NCI-H1436 treated with DMSO at 0.1 percent for 48 hours (cell line): Measurements from ENCODE around the gene GGA1.

Source experiments
- DNase-seq: peaks from one replicate; lab custom pipeline; 2025; lab: John Stamatoyannopoulos, UW

The GGA1 gene

DNA sequence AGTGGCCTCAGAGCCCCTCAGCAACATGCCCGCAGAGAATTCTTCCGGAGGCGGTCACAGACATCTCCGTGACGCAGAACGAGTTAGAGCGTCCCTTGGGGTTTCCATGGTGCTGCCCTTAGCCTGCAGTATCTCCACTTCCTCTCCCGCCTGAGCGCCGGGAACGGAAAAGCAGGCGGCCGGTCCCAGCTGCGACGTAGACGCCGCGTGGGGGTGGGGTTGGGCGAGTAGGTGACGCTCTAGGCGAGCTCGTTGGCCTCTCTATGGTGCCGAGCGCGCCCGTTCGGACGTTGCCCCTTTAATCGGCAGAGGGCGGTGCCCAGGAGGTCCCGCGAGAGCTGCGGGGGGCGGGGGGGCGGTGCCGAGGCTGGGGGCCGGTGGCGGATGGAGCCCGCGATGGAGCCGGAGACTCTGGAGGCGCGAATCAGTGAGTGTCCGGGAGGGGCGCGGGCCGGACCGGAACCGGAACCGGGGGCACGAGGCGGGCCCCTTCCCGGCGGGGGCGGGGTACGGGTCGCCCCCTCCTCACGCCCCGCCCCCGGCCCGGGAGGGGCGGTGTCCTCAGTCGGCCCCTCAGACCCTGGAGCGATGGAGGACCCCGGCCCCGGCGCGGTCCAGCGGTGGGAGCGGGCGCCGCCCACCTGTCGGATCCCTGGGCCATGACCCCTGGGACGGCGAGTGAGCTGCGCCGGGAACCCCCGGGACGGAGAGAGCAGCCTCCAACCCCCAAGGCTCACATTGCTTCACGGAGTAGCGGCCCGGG, at the start of gene GGA1:
Gene GGA1 (plus strand): TSS at position 358 of the 763 bp plus-strand sequence. CDS start 27 bp downstream, at position 385.
- peak; percentile 94 for DNase-seq

DNA sequence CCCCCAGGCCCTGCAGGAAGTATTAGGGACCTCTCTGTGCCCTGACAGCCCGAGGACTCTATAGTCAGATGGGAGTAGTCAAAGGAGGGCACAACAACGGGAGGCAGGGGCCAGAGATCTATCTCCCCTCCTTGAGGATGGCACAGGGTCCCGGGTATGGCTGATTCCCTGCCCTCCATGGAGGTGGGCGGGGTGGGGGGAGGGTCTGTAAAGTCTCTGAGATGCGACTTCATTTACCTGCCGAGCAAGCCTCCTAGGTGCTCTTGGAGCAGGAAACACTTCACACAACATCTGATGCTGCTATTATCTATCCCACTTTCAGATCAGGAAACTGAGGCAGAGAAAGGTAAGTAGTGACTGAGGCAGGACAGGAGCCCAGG, 49.1 kb upstream of the GGA1 start:
- no peak for DNase-seq

DNA sequence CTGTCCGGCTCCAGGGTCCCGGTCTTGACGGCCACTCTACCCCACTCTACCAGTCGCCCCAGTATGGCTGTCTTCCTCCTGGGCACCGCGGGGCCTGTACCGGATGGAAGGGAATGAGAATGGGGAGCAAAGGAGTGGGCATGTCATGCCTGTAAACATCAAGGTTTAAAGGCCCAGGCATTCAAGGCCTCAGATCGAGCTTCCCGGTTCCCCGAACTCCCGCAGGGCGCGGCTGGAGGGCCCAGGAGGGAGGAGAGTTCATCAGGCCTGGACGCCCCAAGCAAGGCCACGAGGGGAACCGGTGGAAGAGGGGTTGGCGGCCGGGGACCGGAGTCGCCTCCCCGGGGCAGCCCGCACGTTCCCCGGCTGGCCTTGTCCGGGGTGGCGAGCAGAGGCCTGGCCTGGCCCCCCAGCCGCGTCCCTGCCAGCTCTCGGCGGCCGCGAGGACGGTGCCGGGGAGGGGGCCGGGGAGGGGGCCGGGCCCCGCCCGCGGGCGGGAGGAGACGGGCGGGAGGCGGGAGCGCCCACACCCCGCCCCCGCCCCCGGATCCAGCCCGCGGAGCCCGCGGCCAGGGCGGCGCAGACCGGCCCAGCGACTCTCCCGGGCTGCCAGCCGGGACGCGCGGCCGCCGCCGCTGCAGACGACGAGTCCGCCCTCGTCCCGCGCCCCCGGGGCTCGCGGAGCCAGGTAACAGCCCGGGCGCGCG, 48.6 kb upstream of the GGA1 start, which contains the start of gene CDC42EP1:
Gene CDC42EP1 (plus strand): TSS at position 580 of the 707 bp plus-strand sequence. CDS start 5,870 bp downstream, outside the sequence.
- DNase-seq: no peak

DNA sequence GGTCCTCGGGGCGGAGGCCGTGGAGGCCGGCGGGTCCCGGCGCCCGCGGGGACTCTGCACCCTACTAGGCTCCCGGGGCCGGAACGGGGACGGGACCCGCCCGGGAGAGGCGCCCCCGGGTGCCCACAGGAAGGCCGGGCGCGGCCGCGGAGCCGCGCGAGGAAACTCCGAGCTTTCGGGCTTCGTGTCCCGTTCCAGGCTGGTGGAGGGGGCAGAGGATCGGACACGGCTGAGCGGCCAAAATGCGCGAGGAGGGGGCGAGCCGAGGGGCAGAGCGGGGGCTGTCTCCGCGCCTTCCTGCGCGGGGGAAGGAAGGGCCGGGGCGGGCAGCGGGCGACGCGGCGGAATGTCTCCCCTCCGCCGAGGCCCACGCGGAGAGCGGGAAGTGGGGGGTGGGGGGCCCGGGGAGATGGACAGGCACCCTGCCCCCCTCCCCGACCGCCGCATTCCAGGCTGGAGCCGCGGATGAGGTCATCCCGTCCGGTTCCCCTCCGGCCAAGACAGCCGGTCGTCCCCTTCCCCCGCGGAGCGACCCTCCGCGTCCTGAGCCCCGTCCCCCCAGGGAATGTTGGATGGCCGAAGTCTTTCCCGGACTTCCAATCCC, 47.9 kb upstream of the GGA1 start:
- DNase-seq: no peak

DNA sequence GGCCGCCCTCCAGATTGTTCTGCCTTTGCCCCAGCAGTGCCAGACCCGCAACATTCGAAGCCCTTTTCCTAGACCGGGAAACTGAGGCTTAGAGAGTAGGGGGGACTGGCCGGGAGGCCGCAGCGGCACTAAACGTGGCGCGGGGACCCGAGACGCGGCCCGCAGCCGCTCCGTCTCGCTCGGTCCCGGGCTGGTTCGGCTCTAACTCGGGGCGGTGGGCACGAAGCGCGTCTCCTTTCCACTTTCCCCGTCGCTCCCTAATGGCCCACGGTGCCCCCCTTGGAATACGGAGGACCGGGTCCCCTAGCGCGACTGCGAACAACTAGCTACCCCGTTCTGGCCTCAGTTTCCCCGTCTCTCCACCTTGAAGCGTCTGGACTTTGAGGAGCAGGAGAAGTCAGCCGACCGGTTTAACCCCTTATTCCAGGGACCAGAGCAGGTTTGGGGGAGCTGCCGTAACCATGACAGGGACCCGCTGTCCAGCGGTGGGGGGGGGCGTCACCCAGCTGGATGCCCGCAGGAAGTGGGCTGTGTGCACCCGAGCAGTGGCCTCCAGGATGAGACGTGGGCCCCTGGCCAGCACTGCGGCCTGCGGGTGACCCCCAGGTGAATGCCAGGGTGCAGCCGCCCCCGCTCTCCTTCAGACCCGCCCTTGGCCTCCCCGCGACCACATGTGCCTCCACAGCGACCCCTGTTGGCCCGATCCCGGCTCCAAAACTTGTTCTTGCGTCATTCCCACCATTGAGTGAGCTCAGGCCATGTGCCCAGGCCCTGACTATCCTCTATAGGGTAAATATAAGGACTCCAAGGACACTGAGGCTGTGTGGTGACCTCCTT, 47.2 kb upstream of the GGA1 start:
- DNase-seq: no peak

- DNase-seq: no peak
Observed at GRCh38 chr22:37562049-37562875, 46.4 kb upstream of the GGA1 start.

DNA sequence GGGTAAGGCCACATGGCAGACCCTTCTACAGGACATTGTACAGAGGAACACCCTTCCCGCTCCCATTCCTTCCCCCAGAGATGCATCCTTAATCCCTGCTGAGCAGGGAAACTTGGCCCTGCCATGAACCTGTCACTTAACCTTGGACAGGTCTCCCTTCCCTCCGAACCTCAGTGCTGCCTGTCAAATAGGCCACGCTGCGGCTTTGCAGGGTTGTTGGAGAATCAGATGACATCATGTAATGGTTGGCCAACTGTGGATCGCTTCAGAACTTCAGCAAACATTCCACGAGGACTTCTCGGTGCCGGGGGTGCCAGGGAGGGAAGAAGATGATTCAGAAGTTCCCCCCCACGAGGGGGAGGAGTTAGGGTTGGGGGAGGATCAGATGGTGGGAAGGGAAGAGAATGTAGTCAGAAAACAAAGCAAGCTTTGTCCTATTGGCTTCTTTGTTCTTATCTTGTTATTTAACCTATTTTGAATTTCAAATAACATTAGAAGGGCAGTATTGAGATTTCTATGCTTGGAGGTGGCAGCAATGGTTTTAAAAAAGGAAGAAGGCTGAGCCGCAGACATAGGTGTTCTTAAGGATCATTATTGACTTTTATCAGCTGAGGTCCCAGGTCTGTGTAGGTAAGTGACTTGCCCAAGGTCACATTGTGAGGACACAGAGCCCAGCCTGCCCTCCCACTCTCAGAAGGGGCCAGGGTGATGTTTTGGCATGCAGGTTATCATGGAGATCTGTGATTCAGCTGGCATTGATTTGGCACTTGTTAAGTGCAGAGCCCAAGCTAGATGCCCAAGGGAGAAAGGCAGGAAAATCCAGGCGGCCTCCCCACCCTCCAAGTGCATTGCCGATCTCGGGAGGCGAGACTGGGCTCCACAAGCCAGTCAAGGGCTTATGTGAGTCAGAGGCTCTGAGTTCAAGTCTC, 45.2 kb upstream of the GGA1 start:
- no peak for DNase-seq

DNA sequence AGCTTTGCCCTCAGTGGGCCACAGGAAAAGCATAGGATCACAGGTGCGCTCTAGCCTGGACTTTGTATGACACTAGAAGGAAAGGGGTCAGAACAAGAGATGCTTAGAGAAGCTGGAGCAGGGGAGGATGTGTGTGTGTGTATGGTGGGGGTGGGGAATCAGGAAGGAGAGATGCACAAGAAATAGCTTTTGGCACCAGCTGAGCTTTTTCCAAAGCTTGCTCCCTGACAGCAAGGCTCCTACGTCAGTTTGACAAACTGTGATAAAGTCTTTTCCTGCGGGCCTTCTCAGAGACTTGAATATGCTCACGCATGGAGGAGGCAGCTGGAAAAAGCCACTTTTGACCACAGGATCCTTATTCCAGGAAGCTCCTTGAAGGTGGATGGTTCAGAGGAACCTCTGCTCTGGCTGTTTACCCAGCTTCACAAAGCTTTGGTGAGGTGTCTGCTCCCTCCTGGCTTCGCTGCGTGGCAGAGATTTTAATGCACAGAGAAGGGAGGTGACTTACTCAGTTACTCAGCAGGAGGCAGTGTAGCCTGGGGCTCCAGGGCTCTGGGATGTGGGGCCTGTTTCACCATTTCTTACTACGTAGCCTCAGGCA, 44.4 kb upstream of the GGA1 start:
- no peak for DNase-seq

DNA sequence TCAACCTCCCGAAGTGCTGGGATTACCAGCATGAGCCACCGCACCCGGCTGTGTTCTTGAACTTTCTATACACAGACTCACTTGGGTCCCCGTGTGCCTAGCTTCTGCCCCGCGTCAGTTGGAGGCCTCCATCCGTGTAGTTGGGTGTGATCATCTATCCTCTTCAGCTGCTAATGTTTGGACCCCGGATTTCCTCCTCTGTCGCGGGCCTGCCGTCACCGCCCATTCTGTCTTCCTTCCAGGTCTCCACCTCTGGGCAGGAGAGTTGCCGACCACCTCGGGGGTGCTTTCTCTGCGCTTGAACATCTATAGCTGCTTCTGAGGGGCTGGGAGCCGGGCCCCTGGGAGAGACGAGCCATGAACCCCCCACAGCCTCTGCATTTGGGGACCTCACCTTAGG, 42.8 kb upstream of the GGA1 start:
- no peak for DNase-seq

GRCh38 chr22:37566329-37566837, 42.3 kb upstream of the GGA1 start:
- DNase-seq: no peak

DNA sequence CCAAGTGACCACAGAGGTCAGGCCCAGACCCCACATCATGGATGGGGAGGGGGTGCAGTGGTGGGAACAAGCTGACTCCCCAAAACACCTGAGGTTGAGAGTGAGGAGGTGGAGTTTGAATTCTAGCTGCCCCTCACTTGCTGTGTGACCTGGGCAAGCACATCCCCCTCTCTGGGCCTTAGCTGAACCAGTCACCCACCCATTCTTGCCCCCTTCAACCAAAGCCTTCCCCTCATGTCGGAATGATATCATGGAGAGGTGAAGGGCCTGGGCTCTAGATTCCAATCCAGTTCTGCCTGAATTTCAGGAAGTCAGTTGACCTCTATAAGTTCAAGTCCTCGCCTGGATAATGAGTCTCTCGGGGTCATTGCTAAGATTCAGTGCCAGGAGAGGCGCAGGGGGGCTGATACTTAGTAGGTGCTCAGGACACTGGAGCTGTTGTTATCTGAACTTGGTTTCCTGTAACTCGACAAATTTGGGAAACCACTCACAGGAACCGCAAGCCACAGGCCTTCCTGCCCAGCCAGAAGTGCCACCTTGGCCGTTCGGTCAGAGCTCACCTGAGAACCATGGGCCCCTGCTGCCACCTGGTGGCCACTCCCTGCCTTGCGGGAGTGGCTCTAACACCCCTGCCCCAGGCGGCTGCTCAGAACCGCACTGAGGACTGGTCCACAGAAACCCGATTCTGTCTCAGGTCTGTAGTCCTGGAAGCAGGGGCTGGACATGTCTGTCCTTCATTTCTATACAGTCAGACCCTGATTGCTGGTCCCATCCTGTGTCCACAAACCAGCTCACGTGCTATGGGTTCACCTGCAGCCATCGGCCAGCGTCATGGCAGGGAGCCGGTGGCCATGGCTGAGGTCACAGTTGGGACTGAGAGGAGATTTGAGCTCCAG, 41.5 kb upstream of the GGA1 start:
- no peak for DNase-seq

GRCh38 chr22:37568012-37568411, 40.6 kb upstream of the GGA1 start:
- no peak for DNase-seq

GRCh38 chr22:37568448-37569008, 40.1 kb upstream of the GGA1 start:
- no peak for DNase-seq

GRCh38 chr22:37569009-37569920, 39.4 kb upstream of the GGA1 start:
- no peak for DNase-seq

- DNase-seq: no peak
Observed at GRCh38 chr22:37569921-37570660, 38.5 kb upstream of the GGA1 start.

GRCh38 chr22:37570661-37570976, 38.0 kb upstream of the GGA1 start:
- no peak for DNase-seq
